Measurements from ENCODE around the gene CLEC4M.

The CLEC4M gene

GRCh38 chr19:7767487-7767886, 4.4 kb downstream of the CLEC4M start:
- TF ChIP-seq TAF1 (IDR thresholded peaks at IDR 0.05; ENCODE audit: borderline replicate concordance, insufficient read depth, low read length), result no peak
- TF ChIP-seq FOXP2 (optimal IDR thresholded peaks at IDR 0.05; ENCODE audit: borderline replicate concordance, extremely low read depth, extremely low read length, insufficient read depth), result no peak
- TF ChIP-seq SIN3A (IDR thresholded peaks at IDR 0.05; ENCODE audit: borderline replicate concordance, insufficient read depth, low read length), result no peak
- TF ChIP-seq REST (IDR thresholded peaks at IDR 0.05; ENCODE audit: insufficient read depth in 1 of 2, low read depth in 2 of 2, low read length in 2 of 2), result no peak
- no peak for TF ChIP-seq POLR2AphosphoS5 (IDR thresholded peaks at IDR 0.05; ENCODE audit: low read depth, low read length)

- TF ChIP-seq POLR2AphosphoS5 (IDR thresholded peaks at IDR 0.05; ENCODE audit: low read depth, low read length) (no peak), TAF1 (IDR thresholded peaks at IDR 0.05; ENCODE audit: borderline replicate concordance, insufficient read depth, low read length) (no peak), FOXP2 (optimal IDR thresholded peaks at IDR 0.05; ENCODE audit: borderline replicate concordance, extremely low read depth, extremely low read length, insufficient read depth) (no peak), SIN3A (IDR thresholded peaks at IDR 0.05; ENCODE audit: borderline replicate concordance, insufficient read depth, low read length) (no peak)
These were observed 6.1 kb downstream of the CLEC4M start for GRCh38 chr19:7769171-7769570.

GRCh38 chr19:7771072-7771471, 8.0 kb downstream of the CLEC4M start:
- TF ChIP-seq REST (IDR thresholded peaks at IDR 0.05; ENCODE audit: insufficient read depth in 1 of 2, low read depth in 2 of 2, low read length in 2 of 2) (no peak), TAF1 (IDR thresholded peaks at IDR 0.05; ENCODE audit: borderline replicate concordance, insufficient read depth, low read length) (no peak), FOXP2 (optimal IDR thresholded peaks at IDR 0.05; ENCODE audit: borderline replicate concordance, extremely low read depth, extremely low read length, insufficient read depth) (no peak), SIN3A (IDR thresholded peaks at IDR 0.05; ENCODE audit: borderline replicate concordance, insufficient read depth, low read length) (no peak), POLR2AphosphoS5 (IDR thresholded peaks at IDR 0.05; ENCODE audit: low read depth, low read length) (no peak)

- TF ChIP-seq REST (IDR thresholded peaks at IDR 0.05; ENCODE audit: insufficient read depth in 1 of 2, low read depth in 2 of 2, low read length in 2 of 2) (no peak), FOXP2 (optimal IDR thresholded peaks at IDR 0.05; ENCODE audit: borderline replicate concordance, extremely low read depth, extremely low read length, insufficient read depth) (no peak), TAF1 (IDR thresholded peaks at IDR 0.05; ENCODE audit: borderline replicate concordance, insufficient read depth, low read length) (no peak), SIN3A (IDR thresholded peaks at IDR 0.05; ENCODE audit: borderline replicate concordance, insufficient read depth, low read length) (no peak), POLR2AphosphoS5 (IDR thresholded peaks at IDR 0.05; ENCODE audit: low read depth, low read length) (no peak)
These were observed 9.8 kb downstream of the CLEC4M start for GRCh38 chr19:7772752-7773291.

- TF ChIP-seq TAF1 (IDR thresholded peaks at IDR 0.05; ENCODE audit: borderline replicate concordance, insufficient read depth, low read length), result no peak
- TF ChIP-seq FOXP2 (optimal IDR thresholded peaks at IDR 0.05; ENCODE audit: borderline replicate concordance, extremely low read depth, extremely low read length, insufficient read depth), result no peak
- no peak for TF ChIP-seq POLR2AphosphoS5 (IDR thresholded peaks at IDR 0.05; ENCODE audit: low read depth, low read length)
These were observed 10.8 kb downstream of the CLEC4M start for GRCh38 chr19:7773841-7774240.

- no peak for TF ChIP-seq FOXP2 (optimal IDR thresholded peaks at IDR 0.05; ENCODE audit: borderline replicate concordance, extremely low read depth, extremely low read length, insufficient read depth)
- TF ChIP-seq TAF1 (IDR thresholded peaks at IDR 0.05; ENCODE audit: borderline replicate concordance, insufficient read depth, low read length), result no peak
These were observed 12.7 kb downstream of the CLEC4M start for GRCh38 chr19:7775761-7776160.
